Measurements from ENCODE around the gene PKIG. TPM values are rescaled to one million over a fixed set of nuclear protein-coding genes. Genes with fewer than 3 reads are reported as not detected.

PKIG gene
- total and polyA plus RNA-seq, 10 of the 15 experiments (the other 5 are each of a cell fraction or from before 2014, with no cell fraction given): 5.7 to 82.3 (median 39.7) TPM

GRCh38 chr20:44642203-44643153 lies 60.1 kb downstream of the PKIG start (continued):
- TF ChIP-seq TAF1 (IDR thresholded peaks at IDR 0.05; ENCODE audit: borderline replicate concordance, low read depth, low read length) (peak; percentile 47; the same call in 1 of the 2 replicates), CUX1 (IDR thresholded peaks at IDR 0.05; ENCODE audit: insufficient replicate concordance, low read depth, low read length) (no peak), POU2F2 (IDR thresholded peaks at IDR 0.05; ENCODE audit: borderline replicate concordance, low read depth, low read length) (peak; percentile 15; the same call in 1 of the 3 replicates), CREM (IDR thresholded peaks at IDR 0.05; ENCODE audit: low read depth) (no peak), JUNB (IDR thresholded peaks at IDR 0.05) (no peak), MTA3 (IDR thresholded peaks at IDR 0.05; ENCODE audit: borderline replicate concordance, low read length) (no peak), SIX5 (IDR thresholded peaks at IDR 0.05; ENCODE audit: low read depth, low read length, severe bottlenecking) (no peak), SMC3 (IDR thresholded peaks at IDR 0.05; ENCODE audit: borderline replicate concordance, low read length) (peak; percentile 28; the same call in 1 of the 2 replicates), ETV6 (conservative IDR thresholded peaks at IDR 0.05 in 1 of 2, IDR thresholded peaks at IDR 0.05 in 1 of 2; ENCODE audit: borderline replicate concordance in 1 of 2, low read depth in 1 of 2) (peak in 1 of 2 experiments; percentile 42; a peak in 1 of 4 replicates), RUNX3 (IDR thresholded peaks at IDR 0.05; ENCODE audit: low read length) (no peak), NFYA (IDR thresholded peaks at IDR 0.05; ENCODE audit: borderline replicate concordance, low read depth, low read length) (no peak), MYC (IDR thresholded peaks at IDR 0.05; ENCODE audit: insufficient read depth, insufficient read length, insufficient replicate concordance, low read length, severe bottlenecking) (peak; percentile 30), IKZF2 (IDR thresholded peaks at IDR 0.05) (peak; percentile 80 to 83; a peak in 3 of 4 replicates)
- TF ChIP-seq, protein P1, sequence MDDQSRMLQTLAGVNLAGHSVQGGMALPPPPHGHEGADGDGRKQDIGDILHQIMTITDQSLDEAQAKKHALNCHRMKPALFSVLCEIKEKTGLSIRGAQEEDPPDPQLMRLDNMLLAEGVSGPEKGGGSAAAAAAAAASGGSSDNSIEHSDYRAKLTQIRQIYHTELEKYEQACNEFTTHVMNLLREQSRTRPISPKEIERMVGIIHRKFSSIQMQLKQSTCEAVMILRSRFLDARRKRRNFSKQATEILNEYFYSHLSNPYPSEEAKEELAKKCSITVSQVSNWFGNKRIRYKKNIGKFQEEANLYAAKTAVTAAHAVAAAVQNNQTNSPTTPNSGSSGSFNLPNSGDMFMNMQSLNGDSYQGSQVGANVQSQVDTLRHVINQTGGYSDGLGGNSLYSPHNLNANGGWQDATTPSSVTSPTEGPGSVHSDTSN (IDR thresholded peaks at IDR 0.05; ENCODE audit: insufficient replicate concordance, low read depth, low read length): no peak
- TF ChIP-seq, protein P2, sequence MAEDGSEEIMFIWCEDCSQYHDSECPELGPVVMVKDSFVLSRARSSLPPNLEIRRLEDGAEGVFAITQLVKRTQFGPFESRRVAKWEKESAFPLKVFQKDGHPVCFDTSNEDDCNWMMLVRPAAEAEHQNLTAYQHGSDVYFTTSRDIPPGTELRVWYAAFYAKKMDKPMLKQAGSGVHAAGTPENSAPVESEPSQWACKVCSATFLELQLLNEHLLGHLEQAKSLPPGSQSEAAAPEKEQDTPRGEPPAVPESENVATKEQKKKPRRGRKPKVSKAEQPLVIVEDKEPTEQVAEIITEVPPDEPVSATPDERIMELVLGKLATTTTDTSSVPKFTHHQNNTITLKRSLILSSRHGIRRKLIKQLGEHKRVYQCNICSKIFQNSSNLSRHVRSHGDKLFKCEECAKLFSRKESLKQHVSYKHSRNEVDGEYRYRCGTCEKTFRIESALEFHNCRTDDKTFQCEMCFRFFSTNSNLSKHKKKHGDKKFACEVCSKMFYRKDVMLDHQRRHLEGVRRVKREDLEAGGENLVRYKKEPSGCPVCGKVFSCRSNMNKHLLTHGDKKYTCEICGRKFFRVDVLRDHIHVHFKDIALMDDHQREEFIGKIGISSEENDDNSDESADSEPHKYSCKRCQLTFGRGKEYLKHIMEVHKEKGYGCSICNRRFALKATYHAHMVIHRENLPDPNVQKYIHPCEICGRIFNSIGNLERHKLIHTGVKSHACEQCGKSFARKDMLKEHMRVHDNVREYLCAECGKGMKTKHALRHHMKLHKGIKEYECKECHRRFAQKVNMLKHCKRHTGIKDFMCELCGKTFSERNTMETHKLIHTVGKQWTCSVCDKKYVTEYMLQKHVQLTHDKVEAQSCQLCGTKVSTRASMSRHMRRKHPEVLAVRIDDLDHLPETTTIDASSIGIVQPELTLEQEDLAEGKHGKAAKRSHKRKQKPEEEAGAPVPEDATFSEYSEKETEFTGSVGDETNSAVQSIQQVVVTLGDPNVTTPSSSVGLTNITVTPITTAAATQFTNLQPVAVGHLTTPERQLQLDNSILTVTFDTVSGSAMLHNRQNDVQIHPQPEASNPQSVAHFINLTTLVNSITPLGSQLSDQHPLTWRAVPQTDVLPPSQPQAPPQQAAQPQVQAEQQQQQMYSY (CRISPR knock-in tag; IDR thresholded peaks at IDR 0.05): no peak
- TF ChIP-seq, protein P3, sequence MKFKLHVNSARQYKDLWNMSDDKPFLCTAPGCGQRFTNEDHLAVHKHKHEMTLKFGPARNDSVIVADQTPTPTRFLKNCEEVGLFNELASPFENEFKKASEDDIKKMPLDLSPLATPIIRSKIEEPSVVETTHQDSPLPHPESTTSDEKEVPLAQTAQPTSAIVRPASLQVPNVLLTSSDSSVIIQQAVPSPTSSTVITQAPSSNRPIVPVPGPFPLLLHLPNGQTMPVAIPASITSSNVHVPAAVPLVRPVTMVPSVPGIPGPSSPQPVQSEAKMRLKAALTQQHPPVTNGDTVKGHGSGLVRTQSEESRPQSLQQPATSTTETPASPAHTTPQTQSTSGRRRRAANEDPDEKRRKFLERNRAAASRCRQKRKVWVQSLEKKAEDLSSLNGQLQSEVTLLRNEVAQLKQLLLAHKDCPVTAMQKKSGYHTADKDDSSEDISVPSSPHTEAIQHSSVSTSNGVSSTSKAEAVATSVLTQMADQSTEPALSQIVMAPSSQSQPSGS (IDR thresholded peaks at IDR 0.05; ENCODE audit: low read length): no peak
